Esophagus squamous epithelium (tissue), 5 donors: Measurements from ENCODE around the gene ADAMTSL1. TPM values are rescaled to one million over a fixed set of nuclear protein-coding genes. Genes with fewer than 3 reads are reported as not detected.

ENCODE experiments used
- DNase-seq: peaks from one replicate; lab custom pipeline; 2025; lab: John Stamatoyannopoulos, UW
- H3K27ac ChIP-seq, 4 donors: fragments of 200-600 bp; sonication (generic); one replicate each; pipeline ENCODE4 v1.5.1; 2016 to 2019; ENCODE audit warnings: mild to moderate bottlenecking in 1 of 4
- H3K27me3 ChIP-seq, 4 donors: fragments of 200-600 bp; sonication (generic); 1 replicate in 3 of 4; 2 replicates in 1 of 4; pipeline versions ENCODE4 v1.5.1 to v1.6.0; 2017 to 2021; ENCODE audit warnings: antibody characterized with exemption in 1 of 4
- H3K36me3 ChIP-seq, 3 donors: fragments of 200-600 bp; sonication (generic); one replicate each; pipeline ENCODE4 v1.5.1; 2016 to 2019
- H3K4me1 ChIP-seq, 3 donors: fragments of 200-600 bp; sonication (generic); one replicate each; pipeline ENCODE4 v1.5.1; 2017 to 2019
- H3K4me3 ChIP-seq, 4 donors: fragments of 200-600 bp; sonication (generic); 1 replicate in 3 of 4; 2 replicates in 1 of 4; pipeline ENCODE4 v1.5.1; 2016 to 2019; ENCODE audit warnings: mild to moderate bottlenecking in 2 of 4, moderate library complexity in 1 of 4
- H3K9me3 ChIP-seq, 3 donors: fragments of 200-600 bp; sonication (generic); one replicate each; pipeline ENCODE4 v1.5.1; 2016 to 2019
- CTCF ChIP-seq, 6 experiments: fragments of 450-650 bp in 4 of 6; fragments of 200-600 bp in 2 of 6; sonication (generic) in 2 of 6; IDR thresholded peaks; one replicate each; pipeline ENCODE4 v1.5.1; 2016 to 2019; ENCODE audit warnings: antibody characterized with exemption in 6 of 6, mild to moderate bottlenecking in 4 of 6, moderate library complexity in 4 of 6
- POLR2A ChIP-seq, 4 donors: fragments of 450-650 bp; IDR thresholded peaks; one replicate each; pipeline ENCODE4 v1.6.1; 2017; ENCODE audit warnings: antibody characterized with exemption in 4 of 4, mild to moderate bottlenecking in 4 of 4, moderate library complexity in 3 of 4
- whole genome bisulfite sequencing, 2 donors: methylation state at CpG; one replicate each; pipeline ENCODE4 v1.1.5; 2018; 5-methylcytosine and 5-hydroxymethylcytosine counted together
- intact Hi-C: fragments of 100-400 bp; cut with DNase I; formaldehyde crosslinking; loops from one replicate; pipeline ENCODE4 v1.15.0; 2022
- total RNA-seq, 4 donors: library from RNA; depleted of rRNA; stranded (reverse); fragments of >200 nt; gene quantifications; one replicate each; pipeline ENCODE4 v1.1.0, GENCODE V29; 2016
- donor health status: DM: yes; HTN: yes; CAD: no.

The ADAMTSL1 gene
- total RNA-seq, 4 donors from 2014 or later = 0.80 to 23.7 (median 2.3) TPM

DNA sequence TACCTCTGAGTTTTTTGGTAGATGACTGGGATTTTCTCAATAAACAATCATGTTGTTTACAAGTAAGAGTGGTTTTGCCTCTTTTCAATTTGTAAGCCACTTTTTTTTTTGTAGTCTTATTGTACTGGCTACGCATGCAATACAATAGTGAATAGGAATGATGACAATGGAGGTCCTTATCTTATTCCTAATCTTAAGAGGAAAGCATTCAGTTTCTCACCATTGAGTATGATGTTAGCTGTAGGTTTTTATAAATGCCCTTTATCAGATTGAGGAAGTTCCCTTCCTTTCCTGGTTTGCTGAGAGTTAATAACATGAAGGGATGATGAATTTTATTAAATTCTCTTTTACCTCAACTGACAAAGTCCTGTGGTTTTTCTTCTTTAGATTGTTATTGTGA is 155.2 kb downstream of the ADAMTSL1 start:
- Histone ChIP-seq H3K27ac (no peak overlapping the region), H3K9me3 (no peaks in the 10 kb centered on the region), H3K4me1 (peaks cover 0 to 25% (median 8%) of the 10 kb centered on the region in 3 donors), H3K27me3 (no peaks in the 10 kb centered on the region), H3K4me3 (no peak overlapping the region), H3K36me3 (no peaks in the 10 kb centered on the region)
- DNase-seq = no peak
- 69 to 76% methylated on average over 1 of the region's 1 CpG for WGBS, 2 donors
- TF ChIP-seq CTCF (IDR thresholded peaks at IDR 0.05) = no peak
- TF ChIP-seq POLR2A (IDR thresholded peaks at IDR 0.05) = no peak
- intact Hi-C loops = no loop called here

DNA sequence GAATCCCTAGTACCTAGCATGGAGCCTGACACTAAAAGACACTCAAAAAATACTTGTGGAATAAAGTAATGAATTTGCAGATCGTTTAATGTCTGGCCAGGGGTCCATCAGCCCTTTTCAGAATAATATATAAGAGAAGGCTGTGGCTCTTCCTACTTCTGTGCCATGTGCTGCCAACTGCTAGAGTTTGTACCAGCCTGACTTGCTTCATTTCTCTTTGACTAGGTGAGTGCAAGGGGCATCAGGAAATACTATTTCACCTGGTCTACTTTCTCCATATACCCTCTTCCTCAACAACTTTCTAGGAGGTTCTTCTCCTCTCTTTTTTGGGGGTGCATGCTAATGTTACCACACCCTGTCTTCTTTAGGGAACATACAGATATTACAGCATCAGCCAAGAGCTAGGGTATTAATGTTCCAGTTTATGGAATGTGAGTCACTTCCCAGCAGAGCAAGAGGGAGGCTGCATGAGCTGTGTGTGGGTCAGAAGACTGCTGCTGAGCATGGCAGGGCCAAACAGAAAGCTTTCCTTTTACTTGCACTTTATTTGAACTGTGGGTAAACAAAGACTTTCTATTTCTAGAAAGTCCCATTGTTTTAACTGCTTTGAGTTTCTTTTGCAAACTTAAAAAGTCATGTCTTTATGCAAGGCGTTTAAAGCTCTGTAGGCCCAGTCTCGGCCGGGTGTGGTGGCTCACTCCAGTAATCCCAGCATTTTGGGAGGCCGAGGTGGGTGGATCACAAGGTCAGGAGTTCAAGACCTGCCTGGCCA is 158.9 kb downstream of the ADAMTSL1 start:
- TF ChIP-seq CTCF (IDR thresholded peaks at IDR 0.05) (no peak), POLR2A (IDR thresholded peaks at IDR 0.05) (no peak)
- DNase-seq = no peak
- Histone ChIP-seq H3K4me3 (no peak overlapping the region), H3K36me3 (no peaks in the 10 kb centered on the region), H3K27ac (peak overlapping the region; percentile 5 to 77 (median 69)), H3K27me3 (no peaks in the 10 kb centered on the region), H3K9me3 (no peaks in the 10 kb centered on the region), H3K4me1 (peaks cover 0 to 18% (median 8%) of the 10 kb centered on the region in 3 donors)
- intact Hi-C loops = no loop called here
- 28 to 30% methylated on average over 4 to 5 of the region's 5 CpGs for WGBS, 2 donors

DNA sequence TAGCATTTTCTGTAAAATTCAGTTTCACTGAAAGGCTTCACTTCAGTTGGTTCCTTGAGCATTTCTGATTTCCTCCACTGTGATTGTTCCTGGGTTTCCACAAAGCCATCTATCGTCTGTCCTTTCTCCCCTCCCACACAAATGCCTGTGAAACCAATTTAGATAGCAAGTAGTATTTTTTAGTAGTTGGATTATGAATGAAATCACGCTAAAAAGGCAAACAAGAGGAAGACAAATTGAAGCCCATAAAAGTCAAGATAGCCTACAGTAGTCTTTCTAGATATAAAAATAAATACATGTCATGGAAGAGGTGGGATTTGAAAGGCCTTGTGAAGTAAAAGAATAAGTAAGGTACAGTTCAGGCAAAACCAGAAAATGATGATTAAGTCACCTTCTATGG is 162.8 kb downstream of the ADAMTSL1 start:
- peaks cover 0 to 17% (median 8%) of the 10 kb centered on the region in 3 donors for H3K4me1 ChIP-seq

GRCh38 chr9:18638371-18639249 is 164.7 kb downstream of the ADAMTSL1 start:
- DNase-seq = no peak
- no peak overlapping the region for H3K27ac ChIP-seq
- no peaks in the 10 kb centered on the region for H3K9me3 ChIP-seq
- H3K36me3 ChIP-seq = no peaks in the 10 kb centered on the region
- H3K4me1 ChIP-seq = no peaks in the 10 kb centered on the region
- TF ChIP-seq POLR2A (IDR thresholded peaks at IDR 0.05) (no peak), CTCF (IDR thresholded peaks at IDR 0.05) (no peak)
- intact Hi-C loops = no loop called here
- no peak overlapping the region for H3K4me3 ChIP-seq
- H3K27me3 ChIP-seq = no peaks in the 10 kb centered on the region
- 55 to 71% methylated on average over 7 of the region's 7 CpGs for WGBS, 2 donors

More for the DNA sequence above, 162.8 kb downstream of the ADAMTSL1 start:
- no peak for TF ChIP-seq POLR2A (IDR thresholded peaks at IDR 0.05)
- no peak for TF ChIP-seq CTCF (IDR thresholded peaks at IDR 0.05)
- no peak for DNase-seq
- Histone ChIP-seq H3K4me3 (no peak overlapping the region), H3K27me3 (no peaks in the 10 kb centered on the region), H3K9me3 (no peaks in the 10 kb centered on the region), H3K36me3 (no peaks in the 10 kb centered on the region), H3K27ac (no peak overlapping the region)
- 53 to 64% methylated on average over 2 of the region's 2 CpGs for WGBS, 2 donors
- intact Hi-C loops = no loop called here

DNA sequence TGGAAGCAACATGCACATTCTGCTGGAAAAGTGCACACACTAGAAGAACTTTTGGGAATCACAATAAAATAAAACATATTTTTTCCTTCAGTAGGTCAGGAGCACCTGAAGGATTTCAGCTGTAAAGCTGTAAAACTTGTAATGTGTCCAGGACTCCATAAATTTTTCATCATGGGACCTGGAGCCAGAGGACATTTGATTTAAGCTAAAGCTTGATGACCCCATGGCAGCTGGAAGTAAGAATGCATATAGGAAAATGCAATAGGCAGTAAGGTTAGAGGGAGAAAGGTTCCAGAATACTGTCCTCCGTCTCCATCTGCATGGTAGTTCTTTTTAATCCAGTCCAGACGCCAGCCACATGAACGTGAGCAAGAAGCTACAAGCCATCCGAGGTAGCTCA is 166.0 kb downstream of the ADAMTSL1 start:
- H3K27me3 ChIP-seq = no peaks in the 10 kb centered on the region
- H3K9me3 ChIP-seq = no peaks in the 10 kb centered on the region
- intact Hi-C loops = no loop called here
- DNase-seq = no peak
- H3K27ac ChIP-seq = no peak overlapping the region
- H3K4me3 ChIP-seq = no peak overlapping the region
- H3K36me3 ChIP-seq = no peaks in the 10 kb centered on the region
- 62 to 72% methylated on average over 4 of the region's 4 CpGs for WGBS, 2 donors
- H3K4me1 ChIP-seq = no peaks in the 10 kb centered on the region
- TF ChIP-seq POLR2A (IDR thresholded peaks at IDR 0.05) (no peak), CTCF (IDR thresholded peaks at IDR 0.05) (no peak)
